Activated naive CD4-positive, alpha-beta T cell treated with anti-CD3 and anti-CD28 coated beads, Interleukin-2, amount 50 U/mL, for 24 hours (primary cell): Measurements from ENCODE around the gene SULT1E1.

Source experiments
- H3K27ac Mint-ChIP-seq: one replicate; pipeline ENCODE4 v1.8.0; 2021; ENCODE audit warnings: mild to moderate bottlenecking, mixed read lengths
- H3K27me3 Mint-ChIP-seq: one replicate; pipeline ENCODE4 v1.8.0; 2021; ENCODE audit warnings: mixed read lengths
- H3K36me3 Mint-ChIP-seq: one replicate; pipeline ENCODE4 v1.8.0; 2021; ENCODE audit warnings: mixed read lengths
- H3K4me1 Mint-ChIP-seq: one replicate; pipeline ENCODE4 v1.8.0; 2021; ENCODE audit warnings: mixed read lengths
- H3K4me3 Mint-ChIP-seq: one replicate; pipeline ENCODE4 v1.8.0; 2021; ENCODE audit warnings: mild to moderate bottlenecking, mixed read lengths
- H3K9me3 Mint-ChIP-seq: one replicate; pipeline ENCODE4 v1.8.0; 2021; ENCODE audit warnings: mixed read lengths

The SULT1E1 gene, protein sequence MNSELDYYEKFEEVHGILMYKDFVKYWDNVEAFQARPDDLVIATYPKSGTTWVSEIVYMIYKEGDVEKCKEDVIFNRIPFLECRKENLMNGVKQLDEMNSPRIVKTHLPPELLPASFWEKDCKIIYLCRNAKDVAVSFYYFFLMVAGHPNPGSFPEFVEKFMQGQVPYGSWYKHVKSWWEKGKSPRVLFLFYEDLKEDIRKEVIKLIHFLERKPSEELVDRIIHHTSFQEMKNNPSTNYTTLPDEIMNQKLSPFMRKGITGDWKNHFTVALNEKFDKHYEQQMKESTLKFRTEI

DNA sequence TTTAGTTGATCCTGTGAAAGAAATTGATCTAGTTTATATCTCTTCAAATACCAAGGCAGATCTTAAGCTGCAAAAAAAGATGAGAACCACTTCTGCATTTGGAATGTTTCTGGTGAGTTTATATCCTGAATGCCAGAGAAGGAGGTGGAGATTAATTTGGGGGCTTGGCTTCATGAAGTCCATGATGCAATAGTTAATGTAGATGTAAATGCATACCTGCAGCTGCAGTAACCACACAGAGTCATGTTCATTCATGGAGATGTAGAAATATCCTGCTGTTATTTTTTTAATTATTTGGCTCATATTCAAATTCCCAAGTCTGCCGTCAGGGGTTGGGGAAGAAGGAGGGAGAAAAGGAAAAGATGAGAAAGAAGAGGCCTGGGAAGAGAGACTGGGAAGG, at the start of gene SULT1E1:
TSS of gene SULT1E1 (minus strand) at position 94 of the 400 bp plus-strand sequence. CDS start 2,501 bp downstream, outside the sequence.
- H3K4me1 Mint-ChIP-seq, result no peaks in the 10 kb centered on the region
- H3K27me3 Mint-ChIP-seq, result peaks cover 3% of the 10 kb centered on the region
- no peak within 1 kb of the TSS for H3K4me3 Mint-ChIP-seq
- no peaks in the 10 kb centered on the region for H3K9me3 Mint-ChIP-seq
- peaks cover 1% of the 10 kb centered on the region for H3K36me3 Mint-ChIP-seq
- H3K27ac Mint-ChIP-seq, result no peak within 1 kb of the TSS

DNA sequence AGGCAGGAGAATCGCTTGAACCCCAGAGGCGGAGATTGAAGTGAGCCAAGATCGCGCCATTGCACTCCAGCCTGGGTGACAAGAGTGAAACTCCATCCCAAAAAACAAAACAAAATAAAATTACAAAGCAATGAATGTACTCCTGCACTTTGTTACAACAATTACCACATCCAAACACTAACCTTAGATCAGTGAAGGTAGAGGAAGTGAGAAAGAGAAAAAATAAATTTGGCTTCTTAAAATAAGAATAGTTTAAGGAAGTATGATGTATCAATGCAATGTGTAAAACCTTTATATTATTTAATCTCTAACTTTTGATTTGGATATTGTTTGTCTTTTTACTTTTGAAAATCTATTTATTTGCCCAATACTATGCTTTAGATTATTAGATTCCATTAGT, 49.2 kb upstream of the SULT1E1 start:
- Mint-ChIP-seq H3K4me1 (no peaks in the 10 kb centered on the region), H3K4me3 (no peak overlapping the region), H3K27ac (peak overlapping the region; percentile 67), H3K36me3 (no peaks in the 10 kb centered on the region), H3K27me3 (peaks cover 8% of the 10 kb centered on the region), H3K9me3 (peaks cover 4% of the 10 kb centered on the region)

DNA sequence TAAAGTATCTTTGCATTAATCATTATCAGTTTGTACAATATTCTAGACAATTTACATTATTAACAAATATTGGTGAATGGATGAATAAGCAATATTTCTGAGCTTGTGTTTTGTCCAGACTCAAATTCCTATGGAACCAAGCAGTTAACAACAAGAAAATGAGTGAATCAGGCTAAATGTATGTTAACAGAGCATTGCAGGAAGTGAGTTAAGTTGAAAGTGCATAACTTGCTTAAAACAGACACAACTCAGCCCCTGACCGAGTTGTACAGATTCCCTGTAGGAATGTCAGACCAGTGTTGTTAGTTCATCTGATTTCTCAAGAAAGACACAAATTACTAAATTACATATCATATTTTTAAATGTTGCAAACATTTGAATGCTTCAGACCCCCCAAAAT, 47.2 kb upstream of the SULT1E1 start:
- peaks cover 4% of the 10 kb centered on the region for H3K9me3 Mint-ChIP-seq
- H3K4me1 Mint-ChIP-seq, result no peaks in the 10 kb centered on the region
- H3K27ac Mint-ChIP-seq, result no peak overlapping the region
- H3K27me3 Mint-ChIP-seq, result peaks cover 7% of the 10 kb centered on the region
- H3K4me3 Mint-ChIP-seq, result no peak overlapping the region
- no peaks in the 10 kb centered on the region for H3K36me3 Mint-ChIP-seq

DNA sequence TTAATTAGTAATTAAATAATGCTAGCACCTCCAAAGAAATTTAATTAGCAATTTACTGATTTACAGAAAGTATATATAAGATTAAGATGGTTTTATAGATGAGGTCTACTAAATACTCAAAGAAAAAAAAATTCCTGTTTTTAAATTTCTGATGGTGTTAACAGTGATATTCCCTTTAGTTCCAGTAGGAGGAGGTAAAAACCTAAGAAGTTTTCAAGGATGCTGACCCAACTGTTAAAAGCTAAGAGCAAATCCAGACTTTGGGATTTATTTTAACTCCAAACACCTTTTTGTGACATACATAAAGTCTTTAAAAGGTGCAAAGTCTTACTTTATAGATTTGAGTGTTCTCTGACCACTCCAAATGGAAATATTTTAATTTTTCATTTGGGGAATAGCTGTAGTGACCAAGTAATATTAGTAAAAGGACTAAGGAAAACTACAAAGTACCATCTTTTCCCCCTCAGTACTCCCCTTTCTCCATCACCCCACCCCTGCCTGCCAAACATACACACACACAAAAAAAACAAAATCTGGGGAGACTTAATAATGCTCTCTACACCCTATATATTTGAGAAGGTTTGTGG, 36.7 kb upstream of the SULT1E1 start:
- Mint-ChIP-seq H3K4me1 (no peaks in the 10 kb centered on the region), H3K4me3 (no peak overlapping the region), H3K36me3 (no peaks in the 10 kb centered on the region), H3K27ac (no peak overlapping the region), H3K9me3 (no peaks in the 10 kb centered on the region), H3K27me3 (peaks cover 25% of the 10 kb centered on the region)

DNA sequence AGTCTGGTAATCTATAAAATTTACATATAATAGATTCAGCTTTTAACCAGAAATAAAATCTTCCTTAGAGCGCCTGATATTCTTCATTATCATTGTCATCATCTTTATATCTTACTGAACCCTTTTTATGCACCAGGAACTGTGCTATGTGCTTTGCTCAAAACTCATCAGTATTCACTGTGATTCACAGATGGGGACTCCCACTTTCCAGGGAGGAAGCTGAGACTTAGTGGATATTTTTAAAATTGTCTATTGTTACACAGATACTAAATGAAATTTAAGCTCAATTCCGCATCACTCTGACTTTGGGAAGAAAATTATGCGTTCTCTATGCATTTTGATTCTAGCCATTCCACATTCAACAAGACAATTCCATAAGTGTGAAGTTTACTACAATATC, 34.8 kb upstream of the SULT1E1 start:
- H3K36me3 Mint-ChIP-seq, result no peaks in the 10 kb centered on the region
- H3K4me3 Mint-ChIP-seq, result no peak overlapping the region
- H3K4me1 Mint-ChIP-seq, result no peaks in the 10 kb centered on the region
- peaks cover 22% of the 10 kb centered on the region for H3K27me3 Mint-ChIP-seq
- no peaks in the 10 kb centered on the region for H3K9me3 Mint-ChIP-seq
- no peak overlapping the region for H3K27ac Mint-ChIP-seq

DNA sequence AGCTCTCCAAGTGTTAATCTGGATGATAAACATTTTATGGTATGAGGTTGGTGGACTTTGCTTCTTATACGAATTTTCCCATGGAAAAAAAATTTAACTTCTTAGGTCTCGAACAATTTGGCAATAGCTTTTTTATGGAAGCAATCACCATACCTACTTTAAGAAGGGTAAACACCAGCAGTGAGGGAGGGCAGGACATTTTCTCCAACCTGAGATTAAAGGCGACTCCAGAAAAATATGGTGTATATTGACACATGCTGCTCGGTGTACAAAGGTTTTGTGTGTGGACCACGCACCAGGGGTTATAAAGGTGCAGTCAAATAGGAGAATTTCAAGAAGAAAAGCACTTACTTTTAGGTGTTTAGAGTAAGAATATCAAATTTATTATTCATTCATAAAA, 34.2 kb upstream of the SULT1E1 start:
- Mint-ChIP-seq H3K9me3 (no peaks in the 10 kb centered on the region), H3K27me3 (peaks cover 22% of the 10 kb centered on the region), H3K4me3 (no peak overlapping the region), H3K4me1 (no peaks in the 10 kb centered on the region), H3K27ac (no peak overlapping the region), H3K36me3 (no peaks in the 10 kb centered on the region)

DNA sequence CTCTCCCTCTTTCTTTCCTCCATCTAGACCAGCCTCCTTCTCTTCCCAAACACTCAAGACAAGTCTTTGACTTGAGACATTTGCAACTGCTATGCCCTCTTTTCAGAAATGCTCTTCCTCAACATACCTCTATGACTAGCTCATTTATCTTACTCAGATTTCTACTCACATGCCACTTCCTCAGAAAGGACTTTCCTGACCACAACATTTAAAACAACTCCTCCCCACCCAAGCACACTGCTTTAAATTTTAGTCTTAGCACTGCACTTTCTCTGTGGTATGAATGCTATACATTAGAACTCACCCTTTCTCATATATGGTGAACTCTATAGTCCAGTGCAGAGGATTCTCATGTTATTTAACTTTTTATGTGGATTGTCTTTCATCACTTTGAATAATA, 28.4 kb upstream of the SULT1E1 start:
- no peaks in the 10 kb centered on the region for H3K36me3 Mint-ChIP-seq
- no peak overlapping the region for H3K4me3 Mint-ChIP-seq
- peaks cover 3% of the 10 kb centered on the region for H3K27me3 Mint-ChIP-seq
- peaks cover 5% of the 10 kb centered on the region for H3K4me1 Mint-ChIP-seq
- H3K9me3 Mint-ChIP-seq, result no peaks in the 10 kb centered on the region
- no peak overlapping the region for H3K27ac Mint-ChIP-seq

DNA sequence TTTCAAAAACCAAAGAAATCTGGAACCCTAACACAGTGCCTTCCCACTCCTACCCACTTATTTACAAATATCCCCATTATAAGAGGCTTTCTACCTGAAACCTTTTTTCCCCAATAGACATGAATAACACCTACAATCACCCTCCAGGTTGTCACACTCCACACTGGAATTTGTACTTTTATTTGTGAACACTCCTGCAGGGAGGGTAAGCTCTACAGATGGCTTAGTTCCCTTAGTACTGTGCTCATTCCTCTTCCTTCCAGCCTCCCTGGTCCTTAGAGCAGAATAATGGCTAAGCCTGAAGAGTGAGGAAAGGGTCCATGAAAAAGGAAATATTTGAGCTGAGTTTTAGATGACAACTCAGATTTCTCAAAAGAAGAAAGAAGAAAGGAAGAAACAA, 22.2 kb upstream of the SULT1E1 start:
- no peak overlapping the region for H3K4me3 Mint-ChIP-seq
- H3K4me1 Mint-ChIP-seq, result no peaks in the 10 kb centered on the region
- no peak overlapping the region for H3K27ac Mint-ChIP-seq
- peaks cover 1% of the 10 kb centered on the region for H3K27me3 Mint-ChIP-seq
- H3K36me3 Mint-ChIP-seq, result no peaks in the 10 kb centered on the region
- H3K9me3 Mint-ChIP-seq, result no peaks in the 10 kb centered on the region

DNA sequence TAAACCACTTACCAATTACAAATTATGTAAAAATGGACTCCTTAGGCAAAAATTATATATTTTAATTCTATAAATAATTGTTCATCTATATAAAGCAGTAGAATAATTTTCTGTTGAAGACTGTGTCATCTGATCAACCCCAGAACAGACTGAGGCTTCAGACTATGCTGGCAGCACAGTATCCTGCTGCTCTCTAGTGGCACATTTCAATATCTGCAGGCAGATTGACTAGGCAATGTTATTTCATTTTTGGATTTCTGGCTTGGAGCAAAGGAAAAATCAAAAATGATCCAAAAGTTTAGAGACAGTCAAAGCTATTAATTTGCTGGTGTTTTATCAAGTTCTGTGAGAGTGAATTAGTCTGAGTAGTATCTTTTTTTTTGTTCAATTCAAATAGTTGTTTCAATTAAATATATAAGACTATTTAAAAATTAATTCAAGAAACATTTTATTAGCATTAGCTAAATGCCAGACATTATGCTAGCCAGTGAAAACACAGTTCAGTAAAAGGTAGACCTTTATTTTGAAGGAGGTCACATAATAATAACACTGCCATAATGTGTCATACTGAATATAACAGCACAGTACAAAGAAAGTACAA, 21.3 kb upstream of the SULT1E1 start:
- Mint-ChIP-seq H3K36me3 (no peaks in the 10 kb centered on the region), H3K4me1 (no peaks in the 10 kb centered on the region), H3K4me3 (no peak overlapping the region), H3K27ac (no peak overlapping the region), H3K9me3 (no peaks in the 10 kb centered on the region), H3K27me3 (peaks cover 1% of the 10 kb centered on the region)

DNA sequence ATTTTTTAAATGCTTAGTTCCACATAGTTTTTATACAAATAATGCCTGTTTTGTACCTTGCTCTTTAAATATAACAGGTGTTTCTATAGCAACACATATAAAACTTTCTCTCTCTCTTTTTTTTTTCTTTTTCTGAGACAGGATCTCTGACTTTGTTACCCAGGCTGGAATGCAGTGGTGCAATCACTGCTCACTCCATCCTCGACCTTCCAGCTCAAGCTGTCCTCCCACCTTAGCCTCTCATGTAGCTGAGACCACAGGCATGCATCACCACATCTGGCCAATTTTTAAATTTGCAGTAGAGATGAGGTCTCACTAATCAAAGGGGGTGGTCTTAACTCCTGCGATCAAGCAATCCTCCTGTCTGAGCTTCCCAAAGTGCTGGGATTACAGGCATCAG, 18.3 kb upstream of the SULT1E1 start:
- Mint-ChIP-seq H3K4me1 (no peaks in the 10 kb centered on the region), H3K4me3 (no peak overlapping the region)

DNA sequence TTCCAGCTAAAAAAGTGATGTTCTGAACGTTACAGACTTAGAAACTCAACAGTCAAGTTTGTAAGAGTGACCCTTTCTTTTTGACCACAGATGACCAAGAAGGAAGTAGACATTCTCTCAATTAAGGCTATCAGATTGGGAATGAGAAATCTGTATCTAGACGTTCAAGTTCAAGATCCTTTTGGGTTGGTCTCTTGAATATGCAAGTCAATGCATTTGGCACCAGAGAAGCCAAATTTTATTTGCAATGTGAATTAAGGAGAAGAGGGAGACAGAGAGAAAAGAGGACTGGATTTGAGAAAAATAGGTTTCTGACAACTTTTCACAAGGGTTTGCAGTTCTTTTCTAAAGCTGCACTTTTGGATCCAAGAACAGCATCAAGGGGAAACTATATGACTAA, 17.5 kb upstream of the SULT1E1 start:
- H3K27ac Mint-ChIP-seq, result no peak overlapping the region
- H3K9me3 Mint-ChIP-seq, result no peaks in the 10 kb centered on the region
- no peaks in the 10 kb centered on the region for H3K36me3 Mint-ChIP-seq
- no peaks in the 10 kb centered on the region for H3K4me1 Mint-ChIP-seq
- H3K27me3 Mint-ChIP-seq, result no peaks in the 10 kb centered on the region
- H3K4me3 Mint-ChIP-seq, result no peak overlapping the region

More for the DNA sequence above, 18.3 kb upstream of the SULT1E1 start:
- Mint-ChIP-seq H3K27ac (no peak overlapping the region), H3K27me3 (no peaks in the 10 kb centered on the region), H3K9me3 (no peaks in the 10 kb centered on the region), H3K36me3 (no peaks in the 10 kb centered on the region)

DNA sequence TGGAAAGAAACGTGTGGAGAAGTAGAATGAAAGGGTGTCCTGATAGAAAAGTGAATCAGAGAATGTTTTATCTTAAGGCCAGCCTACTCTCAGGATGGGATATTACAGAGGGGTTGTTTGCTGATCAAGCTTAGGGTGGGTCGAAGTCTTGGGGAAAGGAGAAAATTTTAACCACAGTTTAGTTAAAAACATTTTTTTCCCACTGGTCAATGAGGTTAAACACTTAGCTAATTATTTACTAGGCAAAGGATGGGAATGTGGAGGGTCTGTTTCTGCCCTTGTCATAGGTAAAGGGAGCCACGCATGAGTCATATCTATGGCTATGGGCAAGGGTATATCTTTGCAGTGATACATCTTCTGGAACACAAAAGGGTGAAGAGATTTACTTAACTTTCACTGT, 16.1 kb upstream of the SULT1E1 start:
- no peaks in the 10 kb centered on the region for H3K4me1 Mint-ChIP-seq
- H3K4me3 Mint-ChIP-seq, result no peak overlapping the region
- no peaks in the 10 kb centered on the region for H3K36me3 Mint-ChIP-seq
- H3K27ac Mint-ChIP-seq, result no peak overlapping the region
- no peaks in the 10 kb centered on the region for H3K9me3 Mint-ChIP-seq
- H3K27me3 Mint-ChIP-seq, result no peaks in the 10 kb centered on the region

DNA sequence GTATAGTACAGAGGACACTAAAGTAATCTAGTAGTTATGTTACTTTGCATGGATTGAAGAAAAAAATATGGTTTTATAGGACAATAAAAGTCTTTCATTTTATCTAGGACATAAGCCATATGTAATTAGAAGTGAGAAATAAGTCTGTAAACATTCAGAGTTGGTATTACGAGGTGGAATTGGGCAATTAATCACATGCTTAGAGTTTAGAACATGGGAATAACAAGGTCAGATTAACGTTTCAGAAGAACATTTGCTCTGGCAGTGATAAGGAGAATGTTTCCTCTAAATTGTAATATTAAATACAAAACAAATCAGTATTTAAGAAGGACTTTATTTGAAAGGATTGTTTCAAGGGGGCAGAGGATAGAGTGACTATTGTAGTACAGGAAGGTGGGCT, 15.6 kb upstream of the SULT1E1 start:
- H3K9me3 Mint-ChIP-seq, result no peaks in the 10 kb centered on the region
- H3K4me3 Mint-ChIP-seq, result no peak overlapping the region
- no peaks in the 10 kb centered on the region for H3K27me3 Mint-ChIP-seq
- no peaks in the 10 kb centered on the region for H3K4me1 Mint-ChIP-seq
- H3K27ac Mint-ChIP-seq, result no peak overlapping the region
- H3K36me3 Mint-ChIP-seq, result no peaks in the 10 kb centered on the region

DNA sequence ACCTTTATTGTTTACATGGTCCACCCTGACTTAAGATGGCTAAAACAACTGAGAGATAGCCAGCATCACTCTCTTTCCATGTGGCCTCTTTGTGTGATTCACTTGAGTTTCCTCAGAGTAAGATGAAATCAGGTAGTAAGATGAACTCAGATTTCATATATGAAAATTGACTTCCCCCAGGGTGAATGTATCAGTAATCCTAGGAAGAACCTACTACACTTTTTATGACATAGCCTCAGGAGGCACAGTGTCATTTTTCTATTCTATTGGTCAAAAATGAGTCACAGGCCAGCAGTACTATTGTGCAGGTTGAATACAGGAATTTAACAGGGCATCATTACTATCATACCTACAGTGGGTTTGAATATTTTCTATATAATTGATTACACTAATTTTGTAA, 14.6 kb upstream of the SULT1E1 start:
- H3K27ac Mint-ChIP-seq, result no peak overlapping the region
- no peaks in the 10 kb centered on the region for H3K36me3 Mint-ChIP-seq
- H3K9me3 Mint-ChIP-seq, result no peaks in the 10 kb centered on the region
- no peaks in the 10 kb centered on the region for H3K4me1 Mint-ChIP-seq
- H3K27me3 Mint-ChIP-seq, result no peaks in the 10 kb centered on the region
- no peak overlapping the region for H3K4me3 Mint-ChIP-seq

DNA sequence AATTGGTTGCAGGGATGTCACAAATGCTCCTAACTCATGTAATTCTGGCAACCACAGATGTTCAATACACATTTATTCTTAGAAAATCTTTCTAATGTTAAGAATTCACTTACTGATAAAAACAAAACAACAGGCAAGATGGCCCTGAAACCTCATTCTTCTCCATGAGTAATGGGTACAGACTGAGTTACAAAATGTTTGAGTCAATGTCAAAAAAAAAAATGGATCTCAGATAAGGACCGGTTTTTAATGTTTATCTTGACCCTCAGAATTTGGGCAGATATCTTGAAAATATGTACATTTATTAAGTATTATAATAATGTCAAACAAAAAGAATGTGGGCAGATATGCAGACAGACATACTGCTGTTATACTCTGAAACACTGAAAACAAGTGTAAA, 1.8 kb upstream of the SULT1E1 start:
- Mint-ChIP-seq H3K4me3 (no peak overlapping the region), H3K9me3 (no peaks in the 10 kb centered on the region), H3K27ac (no peak overlapping the region), H3K36me3 (peaks cover 1% of the 10 kb centered on the region), H3K4me1 (no peaks in the 10 kb centered on the region), H3K27me3 (no peaks in the 10 kb centered on the region)

DNA sequence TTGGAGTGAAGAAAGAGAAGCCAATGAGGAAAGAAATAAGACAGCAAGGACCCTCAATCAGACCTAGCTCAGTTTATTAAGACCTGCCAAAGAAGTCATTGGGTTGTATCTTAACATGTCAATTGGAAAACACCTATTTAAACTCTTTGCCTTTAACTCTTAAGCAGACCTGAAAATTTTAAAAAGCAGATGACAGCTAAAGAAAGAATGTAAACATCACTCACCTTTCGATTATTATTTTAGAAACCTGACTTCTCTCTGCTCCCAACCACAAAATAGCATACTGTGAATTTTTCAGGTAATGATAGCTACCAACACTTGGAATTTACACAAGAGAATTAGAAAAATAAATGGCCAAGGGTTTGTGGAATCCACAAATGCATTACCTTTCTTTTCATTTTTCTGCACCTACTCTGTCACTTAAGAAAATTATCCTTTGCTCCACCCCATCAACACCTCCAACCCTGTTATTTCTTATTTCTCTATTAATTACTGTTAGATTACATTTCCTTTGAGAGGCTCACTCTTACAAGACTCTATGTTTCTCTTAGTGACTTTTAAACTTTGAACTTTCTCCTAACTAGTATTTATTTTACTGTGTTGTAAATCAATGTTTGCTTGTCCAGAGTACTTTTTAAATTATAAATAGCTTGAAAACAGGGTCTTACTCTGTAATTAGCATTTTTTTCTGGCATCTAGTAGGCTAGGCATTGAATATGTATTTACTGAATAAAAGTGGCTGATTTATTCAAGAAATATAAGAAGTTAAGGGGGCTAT, 765 bp upstream of the SULT1E1 start:
- Mint-ChIP-seq H3K27me3 (peaks cover 3% of the 10 kb centered on the region), H3K36me3 (peaks cover 1% of the 10 kb centered on the region), H3K4me3 (no peak overlapping the region), H3K9me3 (no peaks in the 10 kb centered on the region), H3K27ac (no peak overlapping the region), H3K4me1 (no peaks in the 10 kb centered on the region)
